ENCODE measurements around the gene FAM98C. TPM values are rescaled to one million over a fixed set of nuclear protein-coding genes. Genes with fewer than 3 reads are reported as not detected.

Gene FAM98C
- polyA plus RNA-seq, 1 experiment, result 12.2 TPM

DNA sequence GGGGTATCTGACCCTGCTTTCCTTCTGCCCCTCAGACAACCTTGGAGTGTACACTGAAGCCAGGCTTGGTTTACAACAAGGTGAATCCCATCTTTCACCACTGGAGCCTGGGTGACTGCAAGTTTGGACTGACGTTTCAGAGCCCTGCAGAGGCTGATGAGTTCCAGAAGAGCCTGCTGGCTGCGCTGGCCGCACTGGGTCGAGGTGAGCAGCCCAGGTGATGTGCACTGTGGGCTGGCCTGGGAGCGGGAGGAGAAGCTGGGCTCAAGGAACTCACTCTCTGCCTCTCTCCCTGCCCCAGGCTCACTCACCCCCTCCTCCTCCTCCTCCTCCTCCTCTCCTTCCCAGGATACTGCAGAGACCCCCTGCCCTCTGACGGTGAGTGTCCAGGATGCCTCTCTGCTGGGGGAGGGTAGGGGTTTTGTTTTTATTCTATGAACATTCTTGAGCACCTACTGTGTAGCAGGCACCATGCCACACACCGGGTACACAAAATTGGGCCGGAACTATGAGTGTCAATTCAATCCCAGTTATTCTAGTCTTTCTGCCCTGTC is 10.9 kb upstream of the FAM98C start:
- Histone ChIP-seq H3K36me3 (ENCODE audit: control insufficient read depth, insufficient read depth, low read length) (peaks cover 10% of the 10 kb centered on the region), H3K27me3 (ENCODE audit: control insufficient read depth, insufficient read depth, low read length) (no peaks in the 10 kb centered on the region), H3K4me3 (ENCODE audit: low read depth, low read length) (no peak overlapping the region)
- no peak for DNase-seq (ENCODE audit: low read depth)
- TF ChIP-seq CTCF (IDR thresholded peaks at IDR 0.05; ENCODE audit: insufficient read depth, low read depth, low read length), result no peak
- ChIA-PET POLR2A (no interaction called here), CTCF (interaction anchor here (1.2 to 4.2 kb wide), 2 partner anchors 11 to 490 kb away, joined by 4 to 20 read pairs; partner anchors contain the start of gene FAM98C)

GRCh38 chr19:38392707-38393308 is 10.1 kb upstream of the FAM98C start:
- POLR2A ChIA-PET, result no interaction called here
- H3K27me3 ChIP-seq (ENCODE audit: control insufficient read depth, insufficient read depth, low read length), result no peaks in the 10 kb centered on the region
- TF ChIP-seq CTCF (IDR thresholded peaks at IDR 0.05; ENCODE audit: insufficient read depth, low read depth, low read length), result no peak
- CTCF ChIA-PET, result interaction anchor here (4.2 kb wide), 1 partner anchor 10 kb away, joined by 20 read pairs; the partner anchor contains the start of gene FAM98C
- no peak for DNase-seq (ENCODE audit: low read depth)
- peaks cover 10% of the 10 kb centered on the region for H3K36me3 ChIP-seq (ENCODE audit: control insufficient read depth, insufficient read depth, low read length)
- H3K4me3 ChIP-seq (ENCODE audit: low read depth, low read length), result no peak overlapping the region

DNA sequence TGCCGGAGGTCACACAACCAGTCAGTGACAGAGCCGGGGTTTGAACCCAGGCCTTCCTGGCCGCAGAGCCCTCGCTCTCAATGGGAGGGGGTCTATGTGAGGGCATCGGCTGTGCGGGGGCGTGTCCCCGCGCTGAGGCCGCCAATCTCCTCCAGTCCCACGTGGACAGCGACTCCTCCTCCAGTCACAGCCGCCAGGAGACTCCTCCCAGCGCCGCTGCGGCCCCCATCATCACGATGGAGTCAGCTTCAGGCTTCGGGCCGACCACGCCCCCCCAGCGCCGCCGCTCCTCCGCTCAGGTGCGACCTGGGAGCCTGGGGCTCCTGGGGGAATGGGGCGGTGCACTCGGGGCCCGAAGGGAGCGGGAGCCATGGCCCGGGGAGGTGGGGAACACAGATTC is 8.4 kb upstream of the FAM98C start:
- H3K36me3 ChIP-seq (ENCODE audit: control insufficient read depth, insufficient read depth, low read length), result peaks cover 10% of the 10 kb centered on the region
- POLR2A ChIA-PET, result no interaction called here
- DNase-seq (ENCODE audit: low read depth), result no peak
- H3K4me3 ChIP-seq (ENCODE audit: low read depth, low read length), result no peak overlapping the region
- no peaks in the 10 kb centered on the region for H3K27me3 ChIP-seq (ENCODE audit: control insufficient read depth, insufficient read depth, low read length)
- no peak for TF ChIP-seq CTCF (IDR thresholded peaks at IDR 0.05; ENCODE audit: insufficient read depth, low read depth, low read length)
- CTCF ChIA-PET, result interaction anchor here (4.2 kb wide), 1 partner anchor 8 kb away, joined by 20 read pairs; the partner anchor contains the start of gene FAM98C

DNA sequence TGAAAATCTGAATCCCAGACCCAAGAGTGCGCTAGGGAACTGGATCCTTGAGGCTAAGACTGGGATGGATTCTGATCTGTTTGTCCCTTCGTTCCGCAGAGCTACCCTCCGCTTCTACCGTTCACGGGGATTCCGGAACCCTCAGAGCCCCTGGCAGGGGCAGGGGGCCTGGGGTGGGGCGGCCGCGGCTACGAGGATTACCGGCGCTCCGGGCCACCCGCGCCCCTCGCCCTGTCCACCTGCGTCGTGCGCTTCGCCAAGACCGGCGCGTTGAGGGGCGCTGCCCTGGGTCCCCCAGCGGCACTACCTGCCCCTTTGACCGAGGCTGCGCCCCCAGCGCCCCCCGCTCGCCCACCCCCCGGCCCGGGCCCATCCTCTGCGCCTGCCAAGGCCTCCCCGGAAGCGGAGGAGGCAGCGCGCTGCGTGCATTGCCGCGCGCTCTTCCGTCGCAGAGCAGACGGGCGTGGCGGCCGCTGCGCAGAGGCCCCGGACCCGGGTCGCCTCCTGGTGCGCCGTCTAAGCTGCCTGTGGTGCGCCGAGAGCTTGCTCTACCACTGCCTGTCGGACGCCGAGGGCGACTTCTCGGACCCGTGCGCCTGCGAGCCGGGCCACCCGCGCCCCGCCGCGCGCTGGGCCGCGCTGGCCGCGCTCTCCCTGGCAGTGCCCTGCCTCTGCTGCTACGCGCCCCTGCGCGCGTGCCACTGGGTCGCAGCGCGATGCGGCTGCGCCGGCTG is 7.3 kb upstream of the FAM98C start:
- Histone ChIP-seq H3K27me3 (ENCODE audit: control insufficient read depth, insufficient read depth, low read length) (no peaks in the 10 kb centered on the region), H3K36me3 (ENCODE audit: control insufficient read depth, insufficient read depth, low read length) (peaks cover 10% of the 10 kb centered on the region), H3K4me3 (ENCODE audit: low read depth, low read length) (no peak overlapping the region)
- no peak for TF ChIP-seq CTCF (IDR thresholded peaks at IDR 0.05; ENCODE audit: insufficient read depth, low read depth, low read length)
- ChIA-PET CTCF (no interaction called here), POLR2A (no interaction called here)
- no peak for DNase-seq (ENCODE audit: low read depth)

DNA sequence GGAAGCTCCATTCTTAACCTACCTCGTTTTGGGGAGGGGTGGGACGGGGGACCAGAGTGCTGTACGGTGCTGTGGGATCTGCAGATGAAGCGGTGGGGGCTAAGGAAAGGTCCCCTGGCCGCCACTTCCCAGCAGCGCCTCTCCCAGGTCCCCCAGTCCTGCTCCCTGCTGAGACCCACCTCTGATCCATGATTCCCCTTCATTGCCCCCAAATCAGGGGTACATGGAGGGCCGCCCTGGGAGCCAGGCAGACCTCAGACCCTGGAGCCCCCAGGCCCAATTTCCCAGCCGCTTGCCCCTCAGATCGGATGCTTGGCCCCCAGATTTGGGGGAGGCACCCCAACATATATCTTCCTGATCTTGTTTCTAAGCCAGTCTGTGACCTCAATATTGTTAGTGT is 3.8 kb upstream of the FAM98C start:
- Histone ChIP-seq H3K27me3 (ENCODE audit: control insufficient read depth, insufficient read depth, low read length) (no peaks in the 10 kb centered on the region), H3K36me3 (ENCODE audit: control insufficient read depth, insufficient read depth, low read length) (peaks cover 2% of the 10 kb centered on the region), H3K4me3 (ENCODE audit: low read depth, low read length) (no peak overlapping the region)
- no peak for DNase-seq (ENCODE audit: low read depth)
- POLR2A ChIA-PET, result no interaction called here
- no peak for TF ChIP-seq CTCF (IDR thresholded peaks at IDR 0.05; ENCODE audit: insufficient read depth, low read depth, low read length)
- CTCF ChIA-PET, result no interaction called here
